H1 (cell line): ENCODE results near the gene LRCH3. TPM values are rescaled to one million over a fixed set of nuclear protein-coding genes. Genes with fewer than 3 reads are reported as not detected.

Experiments
- CEBPB ChIP-seq: IDR thresholded peaks from 2 replicates; pipeline ENCODE4 v1.6.1; 2012; ENCODE audit warnings: low read depth, low read length
- CTBP2 ChIP-seq: IDR thresholded peaks from 2 replicates; pipeline ENCODE4 v1.7.0; 2011; ENCODE audit warnings: borderline replicate concordance, mild to moderate bottlenecking, moderate library complexity, mixed read lengths, low read length; ENCODE audit not compliant: insufficient read depth, insufficient read length
- EZH2 ChIP-seq: fragments of 200-600 bp; sonication (generic); IDR thresholded peaks from 2 replicates; pipeline ENCODE4 v1.7.1; 2012; ENCODE audit warnings: low read depth, mild to moderate bottlenecking, moderate library complexity, low read length, inconsistent platforms; ENCODE audit not compliant: severe bottlenecking
- MAFK ChIP-seq: IDR thresholded peaks from 2 replicates; pipeline ENCODE4 v1.6.1; 2012; ENCODE audit warnings: low read depth, mild to moderate bottlenecking, improper control_type of control experiment, low read length
- POLR2AphosphoS5 ChIP-seq: IDR thresholded peaks from 2 replicates; pipeline ENCODE4 v1.6.1; 2011; ENCODE audit warnings: low read depth, low read length
- RBBP5 ChIP-seq: IDR thresholded peaks from 2 replicates; pipeline ENCODE4 v1.7.1; 2012; ENCODE audit warnings: low read depth, mild to moderate bottlenecking, inconsistent platforms, low read length, moderate library complexity, borderline replicate concordance
- RXRA ChIP-seq: IDR thresholded peaks from 2 replicates; pipeline ENCODE4 v1.6.1; 2011; ENCODE audit warnings: low read depth, mild to moderate bottlenecking, low read length, moderate library complexity; ENCODE audit not compliant: insufficient read depth
- SAP30 ChIP-seq: fragments of 300-600 bp; sonication (generic); IDR thresholded peaks from 2 replicates; pipeline ENCODE4 v1.7.1; 2012; ENCODE audit warnings: low read length, moderate library complexity, mild to moderate bottlenecking, inconsistent platforms; ENCODE audit not compliant: insufficient read depth, insufficient replicate concordance
- SP1 ChIP-seq: IDR thresholded peaks from 2 replicates; pipeline ENCODE4 v1.6.1; 2011; ENCODE audit warnings: low read depth, low read length
- TBP ChIP-seq: IDR thresholded peaks from 2 replicates; pipeline ENCODE4 v1.6.1; 2011; ENCODE audit warnings: low read depth, low read length, improper control_type of control experiment
- YY1 ChIP-seq: IDR thresholded peaks from 2 replicates; pipeline ENCODE4 v1.6.1; 2011; ENCODE audit warnings: low read depth, mild to moderate bottlenecking, low read length
- polyA plus RNA-seq, 7 experiments: library from polyadenylated mRNA; depleted of rRNA in 3 of 7; stranded (reverse) in 5 of 7; unstranded in 2 of 7; fragments of >200 nt in 5 of 7; fragments of 200-250 nt in 2 of 7; gene quantifications; 1 replicate in 5 of 7; 2 replicates in 1 of 7; 4 replicates in 1 of 7; pipeline versions ENCODE4 v1.2.1 to v1.2.3, GENCODE V29; 2011 to 2013; ENCODE audit warnings: missing spikeins in 2 of 7, mixed read lengths in 2 of 7
- total RNA-seq: library from RNA; stranded (reverse); fragmentation: NEBNext Ultra II Directional; extraction: Animal tissue kit (Norgen Biotek cat#: 25700); gene quantifications from 2 replicates; pipeline ENCODE4 v1.2.1, GENCODE V29; 2021
- TF ChIP-seq, protein P1 (sequence below): fragments of 300-600 bp; sonication (generic); IDR thresholded peaks from 2 replicates; pipeline ENCODE4 v1.7.1; 2012; ENCODE audit warnings: low read length, moderate library complexity, mild to moderate bottlenecking, inconsistent platforms; ENCODE audit not compliant: insufficient replicate concordance

LRCH3 gene
- total and polyA plus RNA-seq, 2 of the 8 experiments (the other 6 are each of a cell fraction or from before 2014, with no cell fraction given) = 58.4 to 66.0 TPM

GRCh38 chr3:197846491-197846890 lies 55.4 kb downstream of the LRCH3 start (continued):
- TF ChIP-seq, protein P1, sequence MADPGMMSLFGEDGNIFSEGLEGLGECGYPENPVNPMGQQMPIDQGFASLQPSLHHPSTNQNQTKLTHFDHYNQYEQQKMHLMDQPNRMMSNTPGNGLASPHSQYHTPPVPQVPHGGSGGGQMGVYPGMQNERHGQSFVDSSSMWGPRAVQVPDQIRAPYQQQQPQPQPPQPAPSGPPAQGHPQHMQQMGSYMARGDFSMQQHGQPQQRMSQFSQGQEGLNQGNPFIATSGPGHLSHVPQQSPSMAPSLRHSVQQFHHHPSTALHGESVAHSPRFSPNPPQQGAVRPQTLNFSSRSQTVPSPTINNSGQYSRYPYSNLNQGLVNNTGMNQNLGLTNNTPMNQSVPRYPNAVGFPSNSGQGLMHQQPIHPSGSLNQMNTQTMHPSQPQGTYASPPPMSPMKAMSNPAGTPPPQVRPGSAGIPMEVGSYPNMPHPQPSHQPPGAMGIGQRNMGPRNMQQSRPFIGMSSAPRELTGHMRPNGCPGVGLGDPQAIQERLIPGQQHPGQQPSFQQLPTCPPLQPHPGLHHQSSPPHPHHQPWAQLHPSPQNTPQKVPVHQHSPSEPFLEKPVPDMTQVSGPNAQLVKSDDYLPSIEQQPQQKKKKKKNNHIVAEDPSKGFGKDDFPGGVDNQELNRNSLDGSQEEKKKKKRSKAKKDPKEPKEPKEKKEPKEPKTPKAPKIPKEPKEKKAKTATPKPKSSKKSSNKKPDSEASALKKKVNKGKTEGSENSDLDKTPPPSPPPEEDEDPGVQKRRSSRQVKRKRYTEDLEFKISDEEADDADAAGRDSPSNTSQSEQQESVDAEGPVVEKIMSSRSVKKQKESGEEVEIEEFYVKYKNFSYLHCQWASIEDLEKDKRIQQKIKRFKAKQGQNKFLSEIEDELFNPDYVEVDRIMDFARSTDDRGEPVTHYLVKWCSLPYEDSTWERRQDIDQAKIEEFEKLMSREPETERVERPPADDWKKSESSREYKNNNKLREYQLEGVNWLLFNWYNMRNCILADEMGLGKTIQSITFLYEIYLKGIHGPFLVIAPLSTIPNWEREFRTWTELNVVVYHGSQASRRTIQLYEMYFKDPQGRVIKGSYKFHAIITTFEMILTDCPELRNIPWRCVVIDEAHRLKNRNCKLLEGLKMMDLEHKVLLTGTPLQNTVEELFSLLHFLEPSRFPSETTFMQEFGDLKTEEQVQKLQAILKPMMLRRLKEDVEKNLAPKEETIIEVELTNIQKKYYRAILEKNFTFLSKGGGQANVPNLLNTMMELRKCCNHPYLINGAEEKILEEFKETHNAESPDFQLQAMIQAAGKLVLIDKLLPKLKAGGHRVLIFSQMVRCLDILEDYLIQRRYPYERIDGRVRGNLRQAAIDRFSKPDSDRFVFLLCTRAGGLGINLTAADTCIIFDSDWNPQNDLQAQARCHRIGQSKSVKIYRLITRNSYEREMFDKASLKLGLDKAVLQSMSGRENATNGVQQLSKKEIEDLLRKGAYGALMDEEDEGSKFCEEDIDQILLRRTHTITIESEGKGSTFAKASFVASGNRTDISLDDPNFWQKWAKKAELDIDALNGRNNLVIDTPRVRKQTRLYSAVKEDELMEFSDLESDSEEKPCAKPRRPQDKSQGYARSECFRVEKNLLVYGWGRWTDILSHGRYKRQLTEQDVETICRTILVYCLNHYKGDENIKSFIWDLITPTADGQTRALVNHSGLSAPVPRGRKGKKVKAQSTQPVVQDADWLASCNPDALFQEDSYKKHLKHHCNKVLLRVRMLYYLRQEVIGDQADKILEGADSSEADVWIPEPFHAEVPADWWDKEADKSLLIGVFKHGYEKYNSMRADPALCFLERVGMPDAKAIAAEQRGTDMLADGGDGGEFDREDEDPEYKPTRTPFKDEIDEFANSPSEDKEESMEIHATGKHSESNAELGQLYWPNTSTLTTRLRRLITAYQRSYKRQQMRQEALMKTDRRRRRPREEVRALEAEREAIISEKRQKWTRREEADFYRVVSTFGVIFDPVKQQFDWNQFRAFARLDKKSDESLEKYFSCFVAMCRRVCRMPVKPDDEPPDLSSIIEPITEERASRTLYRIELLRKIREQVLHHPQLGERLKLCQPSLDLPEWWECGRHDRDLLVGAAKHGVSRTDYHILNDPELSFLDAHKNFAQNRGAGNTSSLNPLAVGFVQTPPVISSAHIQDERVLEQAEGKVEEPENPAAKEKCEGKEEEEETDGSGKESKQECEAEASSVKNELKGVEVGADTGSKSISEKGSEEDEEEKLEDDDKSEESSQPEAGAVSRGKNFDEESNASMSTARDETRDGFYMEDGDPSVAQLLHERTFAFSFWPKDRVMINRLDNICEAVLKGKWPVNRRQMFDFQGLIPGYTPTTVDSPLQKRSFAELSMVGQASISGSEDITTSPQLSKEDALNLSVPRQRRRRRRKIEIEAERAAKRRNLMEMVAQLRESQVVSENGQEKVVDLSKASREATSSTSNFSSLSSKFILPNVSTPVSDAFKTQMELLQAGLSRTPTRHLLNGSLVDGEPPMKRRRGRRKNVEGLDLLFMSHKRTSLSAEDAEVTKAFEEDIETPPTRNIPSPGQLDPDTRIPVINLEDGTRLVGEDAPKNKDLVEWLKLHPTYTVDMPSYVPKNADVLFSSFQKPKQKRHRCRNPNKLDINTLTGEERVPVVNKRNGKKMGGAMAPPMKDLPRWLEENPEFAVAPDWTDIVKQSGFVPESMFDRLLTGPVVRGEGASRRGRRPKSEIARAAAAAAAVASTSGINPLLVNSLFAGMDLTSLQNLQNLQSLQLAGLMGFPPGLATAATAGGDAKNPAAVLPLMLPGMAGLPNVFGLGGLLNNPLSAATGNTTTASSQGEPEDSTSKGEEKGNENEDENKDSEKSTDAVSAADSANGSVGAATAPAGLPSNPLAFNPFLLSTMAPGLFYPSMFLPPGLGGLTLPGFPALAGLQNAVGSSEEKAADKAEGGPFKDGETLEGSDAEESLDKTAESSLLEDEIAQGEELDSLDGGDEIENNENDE = no peak
- TF ChIP-seq RXRA (no peak), SP1 (no peak), MAFK (no peak), CEBPB (no peak), RBBP5 (no peak), YY1 (no peak), POLR2AphosphoS5 (no peak), EZH2 (no peak), TBP (no peak), CTBP2 (no peak), SAP30 (no peak)
